ENCODE results near the gene ADCY2.

The ADCY2 gene

DNA sequence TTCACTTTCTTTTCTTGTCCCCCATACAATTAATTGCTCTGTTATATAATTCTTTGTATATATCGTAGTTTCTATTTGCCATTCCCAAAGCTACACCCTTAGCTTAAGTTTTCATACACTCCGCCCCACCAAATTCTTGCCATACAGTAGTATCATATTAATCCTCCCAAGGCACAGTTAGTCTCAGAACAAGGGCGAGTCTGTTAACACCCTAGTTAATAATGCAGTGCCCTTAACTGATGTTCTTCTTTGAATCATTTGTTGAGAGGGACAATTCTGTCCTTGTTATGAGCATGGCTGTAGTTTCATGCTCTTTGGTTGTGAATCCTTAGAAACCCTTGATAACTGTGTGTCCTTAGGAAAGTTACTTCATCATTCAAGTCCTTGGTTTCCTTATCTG lies 248.8 kb downstream of the ADCY2 start:
- no peak for ATAC-seq
- no peak for TF ChIP-seq ZNF70 (CRISPR knock-in tag; IDR thresholded peaks at IDR 0.05)
- TF ChIP-seq ZNF8 (CRISPR knock-in tag; IDR thresholded peaks at IDR 0.05), result no peak
- TF ChIP-seq SNAI2 (CRISPR knock-in tag; IDR thresholded peaks at IDR 0.05), result no peak

DNA sequence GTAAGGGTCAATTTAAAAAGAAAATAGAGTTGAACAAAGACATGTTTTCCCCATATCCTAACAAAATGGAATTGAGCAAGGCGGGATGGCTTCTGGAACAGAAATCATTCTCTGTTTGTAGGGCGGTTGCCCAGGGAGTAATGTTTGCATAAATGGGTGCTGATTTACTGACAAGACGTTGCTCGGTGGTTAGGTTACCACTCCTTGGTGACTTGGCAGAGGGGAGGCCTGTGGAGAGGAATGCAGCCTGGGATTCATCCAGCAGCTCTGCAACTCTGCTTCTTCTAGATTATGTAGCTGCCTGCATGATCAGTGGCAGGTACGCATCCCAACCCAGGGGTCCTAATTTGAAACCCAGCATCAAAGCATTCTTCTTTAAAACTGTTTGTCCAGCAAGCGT lies 254.8 kb downstream of the ADCY2 start:
- TF ChIP-seq ZFP3 (CRISPR knock-in tag; IDR thresholded peaks at IDR 0.05), result no peak
- no peak for TF ChIP-seq BACH2 (CRISPR knock-in tag; IDR thresholded peaks at IDR 0.05; ENCODE audit: borderline replicate concordance)
- TF ChIP-seq SNAI2 (CRISPR knock-in tag; IDR thresholded peaks at IDR 0.05), result no peak
- TF ChIP-seq TCF4 (CRISPR knock-in tag; IDR thresholded peaks at IDR 0.05; ENCODE audit: borderline replicate concordance), result no peak
- TF ChIP-seq ZNF8 (CRISPR knock-in tag; IDR thresholded peaks at IDR 0.05), result no peak
- no peak for TF ChIP-seq RARB (CRISPR knock-in tag; IDR thresholded peaks at IDR 0.05)
- TF ChIP-seq CSDC2 (CRISPR knock-in tag; IDR thresholded peaks at IDR 0.05), result no peak
- TF ChIP-seq, protein P1, sequence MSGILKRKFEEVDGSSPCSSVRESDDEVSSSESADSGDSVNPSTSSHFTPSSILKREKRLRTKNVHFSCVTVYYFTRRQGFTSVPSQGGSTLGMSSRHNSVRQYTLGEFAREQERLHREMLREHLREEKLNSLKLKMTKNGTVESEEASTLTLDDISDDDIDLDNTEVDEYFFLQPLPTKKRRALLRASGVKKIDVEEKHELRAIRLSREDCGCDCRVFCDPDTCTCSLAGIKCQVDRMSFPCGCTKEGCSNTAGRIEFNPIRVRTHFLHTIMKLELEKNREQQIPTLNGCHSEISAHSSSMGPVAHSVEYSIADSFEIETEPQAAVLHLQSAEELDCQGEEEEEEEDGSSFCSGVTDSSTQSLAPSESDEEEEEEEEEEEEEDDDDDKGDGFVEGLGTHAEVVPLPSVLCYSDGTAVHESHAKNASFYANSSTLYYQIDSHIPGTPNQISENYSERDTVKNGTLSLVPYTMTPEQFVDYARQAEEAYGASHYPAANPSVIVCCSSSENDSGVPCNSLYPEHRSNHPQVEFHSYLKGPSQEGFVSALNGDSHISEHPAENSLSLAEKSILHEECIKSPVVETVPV (CRISPR knock-in tag; IDR thresholded peaks at IDR 0.05), result no peak
- no peak for TF ChIP-seq ARNTL (CRISPR knock-in tag; IDR thresholded peaks at IDR 0.05; ENCODE audit: borderline replicate concordance, low read depth)
- no peak for TF ChIP-seq ISL1 (CRISPR knock-in tag; IDR thresholded peaks at IDR 0.05)
- no peak for TF ChIP-seq ZC3H10 (CRISPR knock-in tag; IDR thresholded peaks at IDR 0.05)
- TF ChIP-seq, protein P2, sequence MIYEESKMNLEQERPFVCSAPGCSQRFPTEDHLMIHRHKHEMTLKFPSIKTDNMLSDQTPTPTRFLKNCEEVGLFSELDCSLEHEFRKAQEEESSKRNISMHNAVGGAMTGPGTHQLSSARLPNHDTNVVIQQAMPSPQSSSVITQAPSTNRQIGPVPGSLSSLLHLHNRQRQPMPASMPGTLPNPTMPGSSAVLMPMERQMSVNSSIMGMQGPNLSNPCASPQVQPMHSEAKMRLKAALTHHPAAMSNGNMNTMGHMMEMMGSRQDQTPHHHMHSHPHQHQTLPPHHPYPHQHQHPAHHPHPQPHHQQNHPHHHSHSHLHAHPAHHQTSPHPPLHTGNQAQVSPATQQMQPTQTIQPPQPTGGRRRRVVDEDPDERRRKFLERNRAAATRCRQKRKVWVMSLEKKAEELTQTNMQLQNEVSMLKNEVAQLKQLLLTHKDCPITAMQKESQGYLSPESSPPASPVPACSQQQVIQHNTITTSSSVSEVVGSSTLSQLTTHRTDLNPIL (CRISPR knock-in tag; IDR thresholded peaks at IDR 0.05; ENCODE audit: low read depth), result no peak
- no peak for ATAC-seq

DNA sequence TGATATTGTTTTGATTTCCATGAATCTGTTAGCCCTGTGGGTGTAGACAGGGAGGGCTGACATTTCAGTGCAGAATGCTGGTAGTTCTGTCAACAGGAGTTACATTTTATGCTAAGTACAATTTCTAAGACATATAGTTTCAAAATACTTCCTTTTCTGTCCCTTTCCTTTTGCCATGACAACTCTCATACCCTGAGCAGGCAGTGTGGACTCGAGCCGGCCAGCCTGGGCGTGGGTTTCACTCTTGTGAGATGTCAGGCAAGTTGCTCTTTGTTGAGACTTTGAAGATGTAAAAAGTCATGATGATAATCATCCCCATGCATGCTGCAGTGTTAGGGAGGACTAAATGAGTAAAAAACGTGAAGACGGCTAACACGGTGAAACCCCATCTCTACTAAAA lies 257.1 kb downstream of the ADCY2 start:
- ATAC-seq, result no peak

More for the DNA sequence above, 257.1 kb downstream of the ADCY2 start:
- TF ChIP-seq, protein P2 (CRISPR knock-in tag; IDR thresholded peaks at IDR 0.05; ENCODE audit: low read depth), result no peak
- TF ChIP-seq ZNF565 (CRISPR knock-in tag; conservative IDR thresholded peaks at IDR 0.05; ENCODE audit: low read depth) (no peak), ARNTL (CRISPR knock-in tag; IDR thresholded peaks at IDR 0.05; ENCODE audit: borderline replicate concordance, low read depth) (no peak), OSR1 (CRISPR knock-in tag; IDR thresholded peaks at IDR 0.05) (no peak), PPARA (CRISPR knock-in tag; IDR thresholded peaks at IDR 0.05; ENCODE audit: borderline replicate concordance) (no peak), TCF4 (CRISPR knock-in tag; IDR thresholded peaks at IDR 0.05; ENCODE audit: borderline replicate concordance) (no peak), ZFP30 (CRISPR knock-in tag; IDR thresholded peaks at IDR 0.05) (no peak)
- TF ChIP-seq, protein P3, sequence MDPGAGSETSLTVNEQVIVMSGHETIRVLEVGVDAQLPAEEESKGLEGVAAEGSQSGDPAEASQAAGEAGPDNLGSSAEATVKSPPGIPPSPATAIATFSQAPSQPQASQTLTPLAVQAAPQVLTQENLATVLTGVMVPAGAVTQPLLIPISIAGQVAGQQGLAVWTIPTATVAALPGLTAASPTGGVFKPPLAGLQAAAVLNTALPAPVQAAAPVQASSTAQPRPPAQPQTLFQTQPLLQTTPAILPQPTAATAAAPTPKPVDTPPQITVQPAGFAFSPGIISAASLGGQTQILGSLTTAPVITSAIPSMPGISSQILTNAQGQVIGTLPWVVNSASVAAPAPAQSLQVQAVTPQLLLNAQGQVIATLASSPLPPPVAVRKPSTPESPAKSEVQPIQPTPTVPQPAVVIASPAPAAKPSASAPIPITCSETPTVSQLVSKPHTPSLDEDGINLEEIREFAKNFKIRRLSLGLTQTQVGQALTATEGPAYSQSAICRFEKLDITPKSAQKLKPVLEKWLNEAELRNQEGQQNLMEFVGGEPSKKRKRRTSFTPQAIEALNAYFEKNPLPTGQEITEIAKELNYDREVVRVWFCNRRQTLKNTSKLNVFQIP (CRISPR knock-in tag; IDR thresholded peaks at IDR 0.05; ENCODE audit: borderline replicate concordance, low read depth), result no peak
- TF ChIP-seq, protein P4, sequence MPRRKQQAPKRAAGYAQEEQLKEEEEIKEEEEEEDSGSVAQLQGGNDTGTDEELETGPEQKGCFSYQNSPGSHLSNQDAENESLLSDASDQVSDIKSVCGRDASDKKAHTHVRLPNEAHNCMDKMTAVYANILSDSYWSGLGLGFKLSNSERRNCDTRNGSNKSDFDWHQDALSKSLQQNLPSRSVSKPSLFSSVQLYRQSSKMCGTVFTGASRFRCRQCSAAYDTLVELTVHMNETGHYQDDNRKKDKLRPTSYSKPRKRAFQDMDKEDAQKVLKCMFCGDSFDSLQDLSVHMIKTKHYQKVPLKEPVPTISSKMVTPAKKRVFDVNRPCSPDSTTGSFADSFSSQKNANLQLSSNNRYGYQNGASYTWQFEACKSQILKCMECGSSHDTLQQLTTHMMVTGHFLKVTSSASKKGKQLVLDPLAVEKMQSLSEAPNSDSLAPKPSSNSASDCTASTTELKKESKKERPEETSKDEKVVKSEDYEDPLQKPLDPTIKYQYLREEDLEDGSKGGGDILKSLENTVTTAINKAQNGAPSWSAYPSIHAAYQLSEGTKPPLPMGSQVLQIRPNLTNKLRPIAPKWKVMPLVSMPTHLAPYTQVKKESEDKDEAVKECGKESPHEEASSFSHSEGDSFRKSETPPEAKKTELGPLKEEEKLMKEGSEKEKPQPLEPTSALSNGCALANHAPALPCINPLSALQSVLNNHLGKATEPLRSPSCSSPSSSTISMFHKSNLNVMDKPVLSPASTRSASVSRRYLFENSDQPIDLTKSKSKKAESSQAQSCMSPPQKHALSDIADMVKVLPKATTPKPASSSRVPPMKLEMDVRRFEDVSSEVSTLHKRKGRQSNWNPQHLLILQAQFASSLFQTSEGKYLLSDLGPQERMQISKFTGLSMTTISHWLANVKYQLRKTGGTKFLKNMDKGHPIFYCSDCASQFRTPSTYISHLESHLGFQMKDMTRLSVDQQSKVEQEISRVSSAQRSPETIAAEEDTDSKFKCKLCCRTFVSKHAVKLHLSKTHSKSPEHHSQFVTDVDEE (CRISPR knock-in tag; IDR thresholded peaks at IDR 0.05), result no peak
- TF ChIP-seq, protein P1 (CRISPR knock-in tag; IDR thresholded peaks at IDR 0.05), result no peak

Data from SK-N-SH treated with all-trans-retinoic acid at 6 μM for 48 hours (cell line).